Endothelial cell of umbilical vein (primary cell): Measurements from ENCODE around the gene MYO1E. TPM values are rescaled to one million over a fixed set of nuclear protein-coding genes. Genes with fewer than 3 reads are reported as not detected.

ENCODE experiments used
- BruUV-seq: library from RNA; stranded (reverse); fragments of 400-500 nt; replicated peaks from 2 replicates; lab custom pipeline; 2021; lab: Mats Ljungman, UMichigan
- CTCF ChIA-PET: fragments of 300-600, 350-600 bp; sonication (Branson Sonifier 250); formaldehyde crosslinking; loops from one replicate; lab custom pipeline; 2021; ENCODE audit warnings: antibody characterized with exemption, inconsistent platforms; lab: Charles Lee
- POLR2A ChIA-PET: fragments of 300-600, 350-600 bp; sonication (Branson Sonifier 250); formaldehyde crosslinking; loops from one replicate; lab custom pipeline; 2021; ENCODE audit warnings: antibody characterized with exemption, inconsistent platforms; lab: Charles Lee
- DNase-seq: peaks from one replicate; pipeline ENCODE4 v3.0.0-alpha.2; 2011; ENCODE audit warnings: low read depth, low spot score
- FAIRE-seq: peaks from 2 replicates; lab custom pipeline; 2011; peaks lifted over from hg19 to GRCh38; lab: Jason Lieb, UNC
- H2AFZ ChIP-seq: 2 replicates; pipeline ENCODE4 v1.6.0; 2012; ENCODE audit warnings: low read depth, low read length, control low read depth, inconsistent platforms
- H3K27ac ChIP-seq: 2 replicates; pipeline ENCODE4 v1.5.1; 2011; ENCODE audit warnings: low read depth, mild to moderate bottlenecking, control low read depth, low read length, moderate library complexity; ENCODE audit not compliant: insufficient read depth
- H3K27me3 ChIP-seq, 2 experiments: 2 replicates each; pipeline versions ENCODE4 v1.6.0 to v1.6.1; 2011; ENCODE audit warnings: low read length in 2 of 2, mixed read lengths in 1 of 2; ENCODE audit not compliant: control insufficient read depth in 2 of 2, insufficient read depth in 2 of 2
- H3K36me3 ChIP-seq, 2 experiments: 2 replicates in 1 of 2; 3 replicates in 1 of 2; pipeline ENCODE4 v1.5.1; 2011; ENCODE audit warnings: low read length in 2 of 2, mild to moderate bottlenecking in 1 of 2, moderate library complexity in 1 of 2; ENCODE audit not compliant: control insufficient read depth in 2 of 2, insufficient read depth in 2 of 2; ENCODE audit errors: extremely low read depth in 1 of 2
- H3K4me1 ChIP-seq: 3 replicates; pipeline ENCODE4 v1.5.1; 2011; ENCODE audit warnings: mild to moderate bottlenecking, low read length; ENCODE audit not compliant: control insufficient read depth, insufficient read depth; ENCODE audit errors: extremely low read depth
- H3K4me2 ChIP-seq: 2 replicates; pipeline ENCODE4 v1.6.1; 2011; ENCODE audit warnings: low read length, control low read depth, mixed read lengths; ENCODE audit not compliant: insufficient read depth
- H3K4me3 ChIP-seq, 3 experiments: fragments of 200-600 bp in 1 of 3; sonication (generic), shearing (Covaris generic) in 1 of 3; replicated peaks in 1 of 3; 2 replicates each; pipeline ENCODE4 v1.5.1; 2011 to 2016; ENCODE audit warnings: control low read depth in 3 of 3, low read length in 3 of 3, mild to moderate bottlenecking in 2 of 3, inconsistent platforms in 1 of 3, low read depth in 1 of 3, moderate library complexity in 1 of 3; ENCODE audit not compliant: insufficient read depth in 1 of 3
- H3K79me2 ChIP-seq: 2 replicates; pipeline ENCODE4 v1.6.0; 2012; ENCODE audit warnings: low read length, inconsistent platforms; ENCODE audit not compliant: control insufficient read depth, insufficient read depth
- H3K9ac ChIP-seq: replicated peaks from 2 replicates; pipeline ENCODE3; 2011; ENCODE audit warnings: low read length, control low read depth; ENCODE audit not compliant: insufficient read depth; ENCODE audit errors: extremely low read depth
- H3K9me1 ChIP-seq: replicated peaks from 3 replicates; pipeline ENCODE4 v1.6.0; 2011; ENCODE audit warnings: mild to moderate bottlenecking, low read length; ENCODE audit not compliant: control insufficient read depth, insufficient read depth; ENCODE audit errors: extremely low read depth
- H3K9me3 ChIP-seq: replicated peaks from 2 replicates; pipeline ENCODE4 v1.5.1; 2012; ENCODE audit warnings: low read length, inconsistent platforms; ENCODE audit not compliant: control insufficient read depth, insufficient read depth
- H4K20me1 ChIP-seq: replicated peaks from 2 replicates; pipeline ENCODE3; 2011; ENCODE audit warnings: mild to moderate bottlenecking, low read length; ENCODE audit not compliant: control insufficient read depth, insufficient read depth; ENCODE audit errors: extremely low read depth
- CTCF ChIP-seq, 2 donors: IDR thresholded peaks; 1 replicate in 1 of 2; 2 replicates in 1 of 2; pipeline ENCODE4 v1.5.1; 2011; ENCODE audit warnings: low read length in 2 of 2, mild to moderate bottlenecking in 2 of 2, moderate library complexity in 2 of 2, control low read depth in 1 of 2, inconsistent platforms in 1 of 2, low read depth in 1 of 2; ENCODE audit not compliant: insufficient read depth in 1 of 2; ENCODE audit errors: extremely low read depth in 1 of 2
- EZH2 ChIP-seq: IDR thresholded peaks from 2 replicates; pipeline ENCODE4 v1.6.1; 2012; ENCODE audit warnings: borderline replicate concordance, low read depth, mild to moderate bottlenecking, moderate library complexity, low read length, inconsistent platforms; ENCODE audit not compliant: severe bottlenecking
- FOS ChIP-seq: IDR thresholded peaks from 2 replicates; pipeline ENCODE4 v1.6.1; 2011; ENCODE audit warnings: mild to moderate bottlenecking, low read length, moderate library complexity, borderline replicate concordance; ENCODE audit not compliant: insufficient read depth
- GATA2 ChIP-seq: IDR thresholded peaks from 2 replicates; pipeline ENCODE4 v1.7.0; 2011; ENCODE audit warnings: low read depth, mild to moderate bottlenecking, moderate library complexity, mixed read lengths, low read length; ENCODE audit not compliant: insufficient read length, insufficient read depth
- JUN ChIP-seq: IDR thresholded peaks from 2 replicates; pipeline ENCODE4 v1.6.1; 2011; ENCODE audit warnings: borderline replicate concordance, low read depth; ENCODE audit not compliant: insufficient read length, insufficient read depth
- MAX ChIP-seq: IDR thresholded peaks from 2 replicates; pipeline ENCODE4 v1.6.1; 2011; ENCODE audit not compliant: insufficient read depth, insufficient read length
- MYC ChIP-seq: IDR thresholded peaks from one replicate; pipeline ENCODE4 v1.6.1; 2011; ENCODE audit warnings: mild to moderate bottlenecking, low read depth, low read length
- POLR2A ChIP-seq: IDR thresholded peaks from 2 replicates; pipeline ENCODE4 v1.6.1; 2012; ENCODE audit warnings: low read depth, mild to moderate bottlenecking, control low read depth, low read length
- POLR2AphosphoS5 ChIP-seq: IDR thresholded peaks from 2 replicates; pipeline ENCODE4 v1.6.1; 2012; ENCODE audit warnings: low read depth, mild to moderate bottlenecking, control low read depth, low read length, moderate library complexity; ENCODE audit not compliant: insufficient read depth
- dilution Hi-C: fragments of 300-500 bp; cut with MboI; formaldehyde crosslinking; loops from one replicate; pipeline ENCODE4 v1.15.0; 2019; ENCODE audit warnings: low sequenced_read_pairs; ENCODE audit not compliant: extremely low pct_ligation_motif_present
- intact Hi-C: fragments of 100-400 bp; cut with micrococcal nuclease; formaldehyde crosslinking; loops from one replicate; pipeline ENCODE4 v1.10.0; 2022
- polyA plus RNA-seq, 4 experiments: library from polyadenylated mRNA; depleted of rRNA in 3 of 4; stranded (reverse) in 3 of 4; unstranded in 1 of 4; fragments of >200 nt; gene quantifications; 2 replicates each; pipeline versions ENCODE4 v1.2.1 to v1.2.3, GENCODE V29; 2011 to 2012; ENCODE audit warnings: missing spikeins in 1 of 4
- total RNA-seq: library from RNA; stranded (reverse); gene quantifications from 2 replicates; pipeline ENCODE4 v1.2.3, GENCODE V29; 2021

MYO1E gene
- total and polyA plus RNA-seq, 2 donors (not counting 3 experiments of a cell fraction or from before 2014, with no cell fraction given), result 31.6 to 218 TPM

GRCh38 chr15:59150185-59150584 lies 222.5 kb downstream of the MYO1E start:
- Histone ChIP-seq H4K20me1 (no peaks in the 10 kb centered on the region), H3K27me3 (no peaks in the 10 kb centered on the region), H3K9ac (no peak overlapping the region), H3K79me2 (no peaks in the 10 kb centered on the region), H3K4me1 (no peaks in the 10 kb centered on the region), H3K9me3 (no peaks in the 10 kb centered on the region), H2AFZ (no peak overlapping the region), H3K9me1 (no peaks in the 10 kb centered on the region), H3K27ac (no peak overlapping the region), H3K36me3 (peaks cover 5 to 29% of the 10 kb centered on the region in 2 experiments), H3K4me3 (no peak overlapping the region), H3K4me2 (no peak overlapping the region)
- TF ChIP-seq EZH2 (no peak), POLR2A (no peak), CTCF (IDR thresholded peaks at IDR 0.05; ENCODE audit: extremely low read depth in 1 of 2, insufficient read depth in 1 of 2, low read depth in 1 of 2, low read length in 2 of 2) (no peak), MYC (no peak), FOS (no peak), GATA2 (no peak), MAX (no peak), JUN (no peak), POLR2AphosphoS5 (no peak)
- DNase-seq (no peak), FAIRE-seq (no peak)
- CTCF ChIA-PET, result no interaction called here
- dilution Hi-C loops (no loop called here), intact Hi-C loops (no loop called here)
- POLR2A ChIA-PET, result no interaction called here
- BruUV-seq, result no TSS peak
